HepG2 (cell line): ENCODE measurements around the gene INO80E. TPM values are rescaled to one million over a fixed set of nuclear protein-coding genes. Genes with fewer than 3 reads are reported as not detected.

Experiments used
- AHDC1 ChIP-seq: sonication (generic); formaldehyde crosslinking; IDR thresholded peaks from 2 replicates; pipeline ENCODE4 v1.5.1; 2020; ENCODE audit warnings: mild to moderate bottlenecking, missing genetic modification reagents, borderline replicate concordance
- ARHGAP35 ChIP-seq: sonication (generic); formaldehyde crosslinking; IDR thresholded peaks from 2 replicates; pipeline ENCODE4 v1.9.0; 2022; ENCODE audit warnings: mild to moderate bottlenecking, inconsistent platforms, moderate library complexity, missing genetic modification reagents, borderline replicate concordance
- EP300 ChIP-seq, 3 experiments: sonication (generic) in 1 of 3; formaldehyde crosslinking in 1 of 3; IDR thresholded peaks; 2 replicates each; pipeline versions ENCODE4 v1.5.1 to v1.6.1; 2011 to 2020; ENCODE audit warnings: low read depth in 2 of 3, low read length in 2 of 3, borderline replicate concordance in 1 of 3, improper control_type of control experiment in 1 of 3, mild to moderate bottlenecking in 1 of 3, missing genetic modification reagents in 1 of 3, moderate library complexity in 1 of 3
- MAFG ChIP-seq: sonication (generic); formaldehyde crosslinking; IDR thresholded peaks from 2 replicates; pipeline ENCODE4 v1.5.1; 2020; ENCODE audit warnings: mild to moderate bottlenecking, missing genetic modification reagents
- NFYB ChIP-seq: sonication (generic); formaldehyde crosslinking; IDR thresholded peaks from 2 replicates; pipeline ENCODE4 v1.4.0; 2020; ENCODE audit warnings: missing genetic modification reagents
- PBX2 ChIP-seq: IDR thresholded peaks from 2 replicates; pipeline ENCODE4 v1.6.1; 2016; ENCODE audit warnings: control low read depth
- RNF219 ChIP-seq: sonication (generic); formaldehyde crosslinking; IDR thresholded peaks from 2 replicates; pipeline ENCODE4 v1.5.0; 2020; ENCODE audit warnings: mild to moderate bottlenecking, missing genetic modification reagents
- THRA ChIP-seq: sonication (generic); formaldehyde crosslinking; IDR thresholded peaks from 2 replicates; pipeline ENCODE4 v1.4.0; 2020; ENCODE audit warnings: missing genetic modification reagents, borderline replicate concordance
- ZBTB46 ChIP-seq: sonication (generic); formaldehyde crosslinking; IDR thresholded peaks from 2 replicates; pipeline ENCODE4 v1.4.0; 2020; ENCODE audit warnings: mild to moderate bottlenecking, missing genetic modification reagents, borderline replicate concordance
- ZFP90 ChIP-seq: sonication (generic); formaldehyde crosslinking; IDR thresholded peaks from 2 replicates; pipeline ENCODE4 v1.8.0; 2022; ENCODE audit warnings: missing genetic modification reagents, mild to moderate bottlenecking, inconsistent platforms, borderline replicate concordance
- ZNF496 ChIP-seq: sonication (generic); formaldehyde crosslinking; IDR thresholded peaks from 2 replicates; pipeline ENCODE4 v1.8.1; 2023; ENCODE audit warnings: mild to moderate bottlenecking, moderate library complexity, missing genetic modification reagents; ENCODE audit not compliant: insufficient replicate concordance
- ZNF768 ChIP-seq: sonication (generic); formaldehyde crosslinking; IDR thresholded peaks from 2 replicates; pipeline ENCODE4 v1.4.0; 2020; ENCODE audit warnings: missing genetic modification reagents
- ZNF83 ChIP-seq: sonication (generic); formaldehyde crosslinking; IDR thresholded peaks from 2 replicates; pipeline ENCODE4 v1.4.0; 2020; ENCODE audit warnings: missing genetic modification reagents, mild to moderate bottlenecking, borderline replicate concordance
- polyA plus RNA-seq, 8 experiments: library from polyadenylated mRNA; depleted of rRNA in 3 of 8; stranded (reverse) in 7 of 8; unstranded in 1 of 8; fragments of >200 nt; fragmentation: Illumina TruSeq in 4 of 8; extraction: Trizol in 4 of 8; gene quantifications; 2 replicates each; pipeline versions ENCODE4 v1.2.1 to v1.2.3, GENCODE V29; 2011 to 2016; ENCODE audit warnings: low read depth in 4 of 8, missing spikeins in 1 of 8, mixed read lengths in 1 of 8; ENCODE audit not compliant: insufficient read depth in 1 of 8
- total RNA-seq, 5 experiments: library from RNA; depleted of rRNA; stranded (reverse); fragments of >200 nt; fragmentation: Illumina TruSeq; extraction: Trizol; gene quantifications; 2 replicates each; pipeline ENCODE4 v1.2.3, GENCODE V29; 2016; ENCODE audit warnings: low read depth in 1 of 5

INO80E gene
- total and polyA plus RNA-seq, 2 of the 13 experiments (the other 11 are each of a cell fraction or from before 2014, with no cell fraction given): 25.8 to 45.6 TPM

- TF ChIP-seq AHDC1 (CRISPR knock-in tag) (no peak), RNF219 (peak; percentile 66; the same call in 1 of the 2 replicates), ZBTB46 (CRISPR knock-in tag) (no peak), MAFG (CRISPR knock-in tag) (no peak), NFYB (CRISPR knock-in tag) (peak; percentile 63), ZFP90 (CRISPR knock-in tag) (peak; percentile 98), ZNF496 (no peak), PBX2 (no peak), ARHGAP35 (peak; percentile 96), ZNF83 (CRISPR knock-in tag) (peak; percentile 95; the same call in 1 of the 2 replicates), EP300 (IDR thresholded peaks at IDR 0.05; ENCODE audit: low read depth in 2 of 2, low read length in 2 of 2) (peak; percentile 60 to 63; a peak in 1 of 4 replicates), EP300 (CRISPR knock-in tag; IDR thresholded peaks at IDR 0.05; ENCODE audit: borderline replicate concordance) (peak; percentile 76), ZNF768 (CRISPR knock-in tag) (peak; percentile 77), THRA (CRISPR knock-in tag) (peak; percentile 87)
Measured at GRCh38 chr16:30052671-30053372, 56.8 kb downstream of the INO80E start (continued).
